Measurements from ENCODE around the gene CCDC187. TPM values are rescaled to one million over a fixed set of nuclear protein-coding genes. Genes with fewer than 3 reads are reported as not detected.

The CCDC187 gene
- total and polyA plus RNA-seq, 8 donors, result 0.12 to 2.8 (median 0.45) TPM; not detected in 1

DNA sequence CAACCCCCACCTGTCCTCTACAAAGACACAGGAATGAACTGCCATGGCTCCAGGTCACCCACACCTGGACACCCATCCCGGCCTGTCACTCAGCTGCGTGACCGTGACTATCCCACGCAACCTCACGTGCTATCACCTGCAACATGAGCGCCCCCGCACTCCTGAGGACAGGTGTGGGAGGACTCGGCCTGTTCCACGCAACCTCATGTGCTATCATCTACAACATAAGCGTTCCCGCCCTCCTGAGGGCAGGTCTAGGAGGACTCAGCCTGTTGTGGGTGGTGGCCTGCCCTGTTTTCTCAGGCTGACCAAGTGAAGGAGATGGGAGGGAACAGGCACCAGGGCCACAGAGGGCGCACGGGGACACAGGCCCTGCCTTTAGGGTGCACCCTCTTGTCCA lies 62.4 kb downstream of the CCDC187 start:
- DNase-seq, result no peak
- H3K4me1 ChIP-seq, result peaks cover 14 to 62% (median 43%) of the 10 kb centered on the region in 4 donors
- whole genome bisulfite sequencing, 5 donors, result 94 to 97% (median 94%) methylated on average over 13 of the region's 13 CpGs

DNA sequence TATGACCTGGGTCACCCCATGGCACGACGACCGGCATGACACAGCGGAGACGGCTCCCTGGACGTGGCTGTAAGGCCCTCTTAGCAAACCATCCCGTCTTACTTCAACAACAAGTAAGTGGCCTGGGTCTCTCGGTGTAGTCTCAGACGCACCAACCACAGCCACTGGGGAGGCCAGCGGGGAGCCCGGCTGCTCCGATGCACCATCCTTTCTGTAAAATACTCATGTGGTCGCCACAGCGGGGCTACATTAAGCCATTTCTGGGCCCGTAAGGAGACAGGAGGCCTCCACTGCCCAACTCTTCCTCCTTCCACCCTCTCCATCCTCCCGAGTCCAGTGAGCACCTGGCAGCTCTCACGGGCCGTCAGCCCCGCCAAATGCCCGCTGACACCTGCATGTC lies 63.0 kb downstream of the CCDC187 start:
- H3K27me3 ChIP-seq, result no peaks in the 10 kb centered on the region
- 87 to 96% (median 94%) methylated on average over 17 to 20 of the region's 20 CpGs for WGBS, 5 donors
- no peak overlapping the region for H3K27ac ChIP-seq
- TF ChIP-seq POLR2AphosphoS5 (IDR thresholded peaks at IDR 0.05), result no peak
- TF ChIP-seq CTCF (IDR thresholded peaks at IDR 0.05), result no peak
- TF ChIP-seq EP300 (IDR thresholded peaks at IDR 0.05), result no peak
- TF ChIP-seq POLR2A (IDR thresholded peaks at IDR 0.05), result no peak
- DNase-seq, result no peak
- intact Hi-C loops (cut with DNase I; ENCODE audit: low total_unique reads), result no loop called here
- H3K4me1 ChIP-seq, result peaks cover 14 to 57% (median 40%) of the 10 kb centered on the region in 4 donors
- H3K4me3 ChIP-seq, result no peak overlapping the region
- peaks cover 7 to 16% (median 15%) of the 10 kb centered on the region in 4 donors for H3K36me3 ChIP-seq
- H3K9me3 ChIP-seq, result no peaks in the 10 kb centered on the region

More for the DNA sequence above, 62.4 kb downstream of the CCDC187 start:
- peaks cover under 1 to 10% (median 9%) of the 10 kb centered on the region in 4 donors for H3K36me3 ChIP-seq
- no peaks in the 10 kb centered on the region for H3K27me3 ChIP-seq
- intact Hi-C loops (cut with DNase I; ENCODE audit: low total_unique reads), result no loop called here
- no peaks in the 10 kb centered on the region for H3K9me3 ChIP-seq
- H3K4me3 ChIP-seq, result no peak overlapping the region
- no peak overlapping the region for H3K27ac ChIP-seq
- TF ChIP-seq CTCF (IDR thresholded peaks at IDR 0.05), result no peak
- TF ChIP-seq POLR2AphosphoS5 (IDR thresholded peaks at IDR 0.05), result no peak
- TF ChIP-seq EP300 (IDR thresholded peaks at IDR 0.05), result no peak
- no peak for TF ChIP-seq POLR2A (IDR thresholded peaks at IDR 0.05)

- Histone ChIP-seq H3K36me3 (peaks cover 13 to 26% (median 25%) of the 10 kb centered on the region in 4 donors), H3K27me3 (no peaks in the 10 kb centered on the region), H3K4me3 (no peak overlapping the region), H3K27ac (peak overlapping the region in 1 of 5 donors; percentile 3), H3K9me3 (no peaks in the 10 kb centered on the region), H3K4me1 (peaks cover 12 to 53% (median 36%) of the 10 kb centered on the region in 4 donors)
- no peak for DNase-seq
- 43 to 70% (median 56%) methylated on average over 1 to 2 of the region's 2 CpGs for WGBS, 5 donors
- intact Hi-C loops (cut with DNase I; ENCODE audit: low total_unique reads), result no loop called here
- TF ChIP-seq EP300 (IDR thresholded peaks at IDR 0.05), result no peak
- no peak for TF ChIP-seq CTCF (IDR thresholded peaks at IDR 0.05)
Measured at GRCh38 chr9:136239983-136240330, 63.9 kb downstream of the CCDC187 start.

- Histone ChIP-seq H3K9me3 (no peaks in the 10 kb centered on the region), H3K4me3 (no peak overlapping the region), H3K36me3 (peaks cover 13 to 30% (median 29%) of the 10 kb centered on the region in 4 donors), H3K27me3 (no peaks in the 10 kb centered on the region), H3K4me1 (peaks cover 6 to 47% (median 30%) of the 10 kb centered on the region in 4 donors), H3K27ac (peak overlapping the region in 2 of 5 donors; percentile 3 to 38)
- TF ChIP-seq EP300 (IDR thresholded peaks at IDR 0.05), result no peak
- no peak for TF ChIP-seq CTCF (IDR thresholded peaks at IDR 0.05)
- TF ChIP-seq POLR2AphosphoS5 (IDR thresholded peaks at IDR 0.05), result no peak
- no peak for TF ChIP-seq POLR2A (IDR thresholded peaks at IDR 0.05)
- 69 to 70% (median 70%) methylated on average over 25 of the region's 25 CpGs for WGBS, 5 donors
- intact Hi-C loops (cut with DNase I; ENCODE audit: low total_unique reads), result no loop called here
- DNase-seq, result peak in 1 of 2 donors; percentile 36
Measured at GRCh38 chr9:136239135-136239982, 64.5 kb downstream of the CCDC187 start.
